A549 (cell line): ENCODE measurements around the gene FIBIN.

Experiments used
- NFE2L2 ChIP-seq: fragments of 150-350 bp; conservative IDR thresholded peaks from 2 replicates; pipeline ENCODE4 v1.6.1; 2014; ENCODE audit warnings: low read length
- POLR2A ChIP-seq: IDR thresholded peaks from 2 replicates; pipeline ENCODE4 v1.6.1; 2012; ENCODE audit warnings: mild to moderate bottlenecking, low read length
- TF ChIP-seq, protein P1 (sequence below): fragments of >200 bp; sonication (Bioruptor Twin); formaldehyde crosslinking; IDR thresholded peaks from 3 replicates; pipeline ENCODE4 v1.5.1; 2016
- TF ChIP-seq, protein P2 (sequence below): fragments of 200-600 bp; sonication (generic); IDR thresholded peaks from 2 replicates; pipeline ENCODE4 v1.6.1; 2016; ENCODE audit warnings: antibody characterized with exemption, mild to moderate bottlenecking, moderate library complexity

DNA sequence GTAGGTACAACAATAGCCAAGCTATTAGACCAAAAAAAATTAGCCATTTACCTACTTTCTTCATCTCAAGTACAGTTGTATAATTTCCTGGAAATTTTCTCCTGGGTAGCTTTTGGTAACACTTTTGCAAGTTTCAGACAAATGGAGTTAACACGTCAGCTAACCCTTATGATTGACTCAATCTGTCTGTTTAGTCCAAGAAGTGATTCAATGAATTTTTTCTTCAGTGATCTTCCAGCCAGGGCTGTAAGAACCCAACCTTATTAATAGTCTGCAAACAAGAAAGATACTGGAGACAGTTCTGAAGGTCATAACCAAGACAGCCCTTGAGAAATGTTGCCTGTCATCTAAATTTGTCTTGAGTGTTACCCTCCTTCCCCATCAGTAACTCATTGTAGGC is 30.1 kb upstream of the FIBIN start:
- TF ChIP-seq, protein P1, sequence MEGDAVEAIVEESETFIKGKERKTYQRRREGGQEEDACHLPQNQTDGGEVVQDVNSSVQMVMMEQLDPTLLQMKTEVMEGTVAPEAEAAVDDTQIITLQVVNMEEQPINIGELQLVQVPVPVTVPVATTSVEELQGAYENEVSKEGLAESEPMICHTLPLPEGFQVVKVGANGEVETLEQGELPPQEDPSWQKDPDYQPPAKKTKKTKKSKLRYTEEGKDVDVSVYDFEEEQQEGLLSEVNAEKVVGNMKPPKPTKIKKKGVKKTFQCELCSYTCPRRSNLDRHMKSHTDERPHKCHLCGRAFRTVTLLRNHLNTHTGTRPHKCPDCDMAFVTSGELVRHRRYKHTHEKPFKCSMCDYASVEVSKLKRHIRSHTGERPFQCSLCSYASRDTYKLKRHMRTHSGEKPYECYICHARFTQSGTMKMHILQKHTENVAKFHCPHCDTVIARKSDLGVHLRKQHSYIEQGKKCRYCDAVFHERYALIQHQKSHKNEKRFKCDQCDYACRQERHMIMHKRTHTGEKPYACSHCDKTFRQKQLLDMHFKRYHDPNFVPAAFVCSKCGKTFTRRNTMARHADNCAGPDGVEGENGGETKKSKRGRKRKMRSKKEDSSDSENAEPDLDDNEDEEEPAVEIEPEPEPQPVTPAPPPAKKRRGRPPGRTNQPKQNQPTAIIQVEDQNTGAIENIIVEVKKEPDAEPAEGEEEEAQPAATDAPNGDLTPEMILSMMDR, result no peak
- TF ChIP-seq, protein P2, sequence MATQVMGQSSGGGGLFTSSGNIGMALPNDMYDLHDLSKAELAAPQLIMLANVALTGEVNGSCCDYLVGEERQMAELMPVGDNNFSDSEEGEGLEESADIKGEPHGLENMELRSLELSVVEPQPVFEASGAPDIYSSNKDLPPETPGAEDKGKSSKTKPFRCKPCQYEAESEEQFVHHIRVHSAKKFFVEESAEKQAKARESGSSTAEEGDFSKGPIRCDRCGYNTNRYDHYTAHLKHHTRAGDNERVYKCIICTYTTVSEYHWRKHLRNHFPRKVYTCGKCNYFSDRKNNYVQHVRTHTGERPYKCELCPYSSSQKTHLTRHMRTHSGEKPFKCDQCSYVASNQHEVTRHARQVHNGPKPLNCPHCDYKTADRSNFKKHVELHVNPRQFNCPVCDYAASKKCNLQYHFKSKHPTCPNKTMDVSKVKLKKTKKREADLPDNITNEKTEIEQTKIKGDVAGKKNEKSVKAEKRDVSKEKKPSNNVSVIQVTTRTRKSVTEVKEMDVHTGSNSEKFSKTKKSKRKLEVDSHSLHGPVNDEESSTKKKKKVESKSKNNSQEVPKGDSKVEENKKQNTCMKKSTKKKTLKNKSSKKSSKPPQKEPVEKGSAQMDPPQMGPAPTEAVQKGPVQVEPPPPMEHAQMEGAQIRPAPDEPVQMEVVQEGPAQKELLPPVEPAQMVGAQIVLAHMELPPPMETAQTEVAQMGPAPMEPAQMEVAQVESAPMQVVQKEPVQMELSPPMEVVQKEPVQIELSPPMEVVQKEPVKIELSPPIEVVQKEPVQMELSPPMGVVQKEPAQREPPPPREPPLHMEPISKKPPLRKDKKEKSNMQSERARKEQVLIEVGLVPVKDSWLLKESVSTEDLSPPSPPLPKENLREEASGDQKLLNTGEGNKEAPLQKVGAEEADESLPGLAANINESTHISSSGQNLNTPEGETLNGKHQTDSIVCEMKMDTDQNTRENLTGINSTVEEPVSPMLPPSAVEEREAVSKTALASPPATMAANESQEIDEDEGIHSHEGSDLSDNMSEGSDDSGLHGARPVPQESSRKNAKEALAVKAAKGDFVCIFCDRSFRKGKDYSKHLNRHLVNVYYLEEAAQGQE, result no peak
- no peak for TF ChIP-seq POLR2A
- TF ChIP-seq NFE2L2, result no peak
